Neural cell (in vitro differentiated cells): ENCODE data around the gene C2orf72. TPM values are rescaled to one million over a fixed set of nuclear protein-coding genes. Genes with fewer than 3 reads are reported as not detected.
"Not testable (repeated sequence)": the region's sequence is repeated elsewhere in the genome, so short reads cannot be mapped to it uniquely, and the experiment has no call there.

Experiments
- H2AFZ ChIP-seq: fragments of 200-600, 300-800 bp; sonication (generic), shearing (Covaris generic); 2 replicates; pipeline ENCODE4 v1.6.0; 2014; ENCODE audit warnings: low read depth, mild to moderate bottlenecking, antibody characterized with exemption, low read length, moderate library complexity
- H3F3A ChIP-seq: fragments of 200-600 bp; shearing (Covaris generic); 2 replicates; pipeline ENCODE4 v1.6.1; 2016; ENCODE audit warnings: mild to moderate bottlenecking, moderate library complexity, mixed read lengths, antibody characterized with exemption, low read length; ENCODE audit not compliant: insufficient read depth, poor library complexity, severe bottlenecking
- H3K27ac ChIP-seq: fragments of 200-600, 300-800 bp; sonication (generic), shearing (Covaris generic); 2 replicates; pipeline ENCODE4 v1.5.1; 2014; ENCODE audit warnings: mild to moderate bottlenecking, low read length, moderate library complexity
- H3K27me3 ChIP-seq: fragments of 300-800, 200-600 bp; sonication (generic), shearing (Covaris generic); 2 replicates; pipeline ENCODE4 v1.6.0; 2014; ENCODE audit warnings: mild to moderate bottlenecking, low read depth, low read length, moderate library complexity; ENCODE audit not compliant: insufficient read depth
- H3K36me3 ChIP-seq: fragments of 300-800, 200-600 bp; sonication (generic), shearing (Covaris generic); 2 replicates; pipeline ENCODE4 v1.5.1; 2014; ENCODE audit warnings: mild to moderate bottlenecking, antibody characterized with exemption, low read length, moderate library complexity; ENCODE audit not compliant: insufficient read depth
- H3K4me2 ChIP-seq: fragments of 300-800, 200-600 bp; sonication (generic), shearing (Covaris generic); 2 replicates; pipeline ENCODE4 v1.6.0; 2014; ENCODE audit warnings: mild to moderate bottlenecking, low read length
- H3K4me3 ChIP-seq: fragments of 300-800, 200-600 bp; sonication (generic), shearing (Covaris generic); 2 replicates; pipeline ENCODE4 v1.5.1; 2014; ENCODE audit warnings: mild to moderate bottlenecking, low read length, moderate library complexity
- H3K79me2 ChIP-seq: fragments of 200-600 bp; shearing (Covaris generic); replicated peaks from 2 replicates; pipeline ENCODE4 v1.6.0; 2014; ENCODE audit warnings: mild to moderate bottlenecking, low read length, moderate library complexity; ENCODE audit not compliant: insufficient read depth
- H3K9ac ChIP-seq: fragments of 300-800, 200-600 bp; sonication (generic), shearing (Covaris generic); 2 replicates; pipeline ENCODE4 v1.6.1; 2016; ENCODE audit warnings: mild to moderate bottlenecking, low read length, mixed read lengths
- H3K9me2 ChIP-seq: fragments of 200-600 bp; shearing (Covaris generic); 2 replicates; pipeline ENCODE4 v1.6.1; 2016; ENCODE audit warnings: mild to moderate bottlenecking, low read length, mixed read lengths; ENCODE audit not compliant: insufficient read depth
- H3K9me3 ChIP-seq: fragments of 200-600, 300-800 bp; sonication (generic), shearing (Covaris generic); 2 replicates; pipeline ENCODE4 v1.6.1; 2016; ENCODE audit warnings: mild to moderate bottlenecking, mixed run types, low read length, moderate library complexity, mixed read lengths
- H4K20me1 ChIP-seq: fragments of 200-600 bp; shearing (Covaris generic); 2 replicates; pipeline ENCODE4 v1.6.1; 2016; ENCODE audit warnings: mild to moderate bottlenecking, mixed run types; ENCODE audit not compliant: insufficient read depth
- CTCF ChIP-seq: fragments of 450-650 bp; IDR thresholded peaks from 2 replicates; pipeline ENCODE4 v1.5.1; 2014; ENCODE audit warnings: antibody characterized with exemption, mild to moderate bottlenecking, moderate library complexity; ENCODE audit not compliant: poor library complexity, severe bottlenecking
- EP300 ChIP-seq: fragments of 450-650 bp; conservative IDR thresholded peaks from 2 replicates; pipeline ENCODE4 v1.6.1; 2014; ENCODE audit warnings: antibody characterized with exemption, mild to moderate bottlenecking, moderate library complexity; ENCODE audit not compliant: poor library complexity, severe bottlenecking
- EZH2 ChIP-seq: fragments of 200-600, 300-800 bp; shearing (Covaris generic), sonication (generic); IDR thresholded peaks from 2 replicates; pipeline ENCODE4 v1.6.1; 2014; ENCODE audit warnings: antibody characterized with exemption, low read length, borderline replicate concordance, mild to moderate bottlenecking; ENCODE audit not compliant: insufficient read depth, poor library complexity, severe bottlenecking
- MXI1 ChIP-seq: fragments of 450-650 bp; conservative IDR thresholded peaks from 2 replicates; pipeline ENCODE4 v1.6.1; 2014; ENCODE audit warnings: antibody characterized with exemption, mild to moderate bottlenecking; ENCODE audit not compliant: poor library complexity, severe bottlenecking
- POLR2AphosphoS5 ChIP-seq: IDR thresholded peaks from 2 replicates; pipeline ENCODE4 v1.6.1; 2012
- RAD21 ChIP-seq: fragments of 450-650 bp; conservative IDR thresholded peaks from 2 replicates; pipeline ENCODE4 v1.6.1; 2014; ENCODE audit warnings: antibody characterized with exemption, mild to moderate bottlenecking, moderate library complexity
- REST ChIP-seq: IDR thresholded peaks from 2 replicates; pipeline ENCODE4 v1.6.1; 2012; ENCODE audit warnings: borderline replicate concordance
- SMC3 ChIP-seq: fragments of 450-650 bp; conservative IDR thresholded peaks from 2 replicates; pipeline ENCODE4 v1.6.1; 2014; ENCODE audit warnings: antibody characterized with exemption, mild to moderate bottlenecking, moderate library complexity; ENCODE audit not compliant: poor library complexity
- TAF1 ChIP-seq: IDR thresholded peaks from 2 replicates; pipeline ENCODE4 v1.6.1; 2012; ENCODE audit warnings: low read depth
- polyA plus RNA-seq: library from polyadenylated mRNA; depleted of rRNA; stranded (reverse); fragments of >200 nt; gene quantifications from 2 replicates; pipeline ENCODE4 v1.2.3, GENCODE V29; 2014

C2orf72 gene
- polyA plus RNA-seq, 1 donor from 2014 or later: 37.7 TPM

GRCh38 chr2:231025059-231025458 lies 12.3 kb upstream of the C2orf72 start:
- not testable (repeated sequence) for H3K79me2 ChIP-seq, H3K4me3 ChIP-seq, H2AFZ ChIP-seq, H3K9me3 ChIP-seq, H3K9me2 ChIP-seq, H3K4me2 ChIP-seq, H3K27ac ChIP-seq, H3F3A ChIP-seq, H3K27me3 ChIP-seq, H3K36me3 ChIP-seq, H4K20me1 ChIP-seq, H3K9ac ChIP-seq

GRCh38 chr2:231028889-231029288 lies 8.4 kb upstream of the C2orf72 start:
- H3K9ac ChIP-seq: no peak overlapping the region
- H3K9me3 ChIP-seq: no peaks in the 10 kb centered on the region
- no peaks in the 10 kb centered on the region for H3K9me2 ChIP-seq
- no peak overlapping the region for H3K4me3 ChIP-seq
- TF ChIP-seq REST: no peak
- TF ChIP-seq RAD21: no peak
- TF ChIP-seq EZH2: no peak
- TF ChIP-seq SMC3: no peak
- TF ChIP-seq CTCF: no peak
- no peak for TF ChIP-seq MXI1
- TF ChIP-seq EP300: no peak
- no peak for TF ChIP-seq TAF1
- no peak for TF ChIP-seq POLR2AphosphoS5
- no peaks in the 10 kb centered on the region for H3K27me3 ChIP-seq
- no peaks in the 10 kb centered on the region for H3K36me3 ChIP-seq
- H4K20me1 ChIP-seq: no peaks in the 10 kb centered on the region
- no peaks in the 10 kb centered on the region for H3K79me2 ChIP-seq
- no peak overlapping the region for H3K27ac ChIP-seq
- no peaks in the 10 kb centered on the region for H3F3A ChIP-seq
- H2AFZ ChIP-seq: no peak overlapping the region
- no peak overlapping the region for H3K4me2 ChIP-seq

GRCh38 chr2:231029563-231029962 lies 7.8 kb upstream of the C2orf72 start:
- H3K4me2 ChIP-seq: no peak overlapping the region
- no peaks in the 10 kb centered on the region for H3F3A ChIP-seq
- no peaks in the 10 kb centered on the region for H3K9me2 ChIP-seq
- no peaks in the 10 kb centered on the region for H3K79me2 ChIP-seq
- no peak overlapping the region for H2AFZ ChIP-seq
- H4K20me1 ChIP-seq: no peaks in the 10 kb centered on the region
- H3K4me3 ChIP-seq: no peak overlapping the region
- H3K27me3 ChIP-seq: no peaks in the 10 kb centered on the region
- H3K36me3 ChIP-seq: no peaks in the 10 kb centered on the region
- no peak overlapping the region for H3K9ac ChIP-seq
- TF ChIP-seq REST (no peak), SMC3 (no peak), EP300 (no peak), RAD21 (no peak), TAF1 (no peak), EZH2 (no peak), MXI1 (no peak), CTCF (no peak), POLR2AphosphoS5 (no peak)
- H3K9me3 ChIP-seq: no peaks in the 10 kb centered on the region
- no peak overlapping the region for H3K27ac ChIP-seq
